ENCODE measurements around the gene ACSL5. TPM values are rescaled to one million over a fixed set of nuclear protein-coding genes. Genes with fewer than 3 reads are reported as not detected.

Gene ACSL5
- total and polyA plus RNA-seq, 9 donors, result 7.9 to 34.2 (median 20.6) TPM

DNA sequence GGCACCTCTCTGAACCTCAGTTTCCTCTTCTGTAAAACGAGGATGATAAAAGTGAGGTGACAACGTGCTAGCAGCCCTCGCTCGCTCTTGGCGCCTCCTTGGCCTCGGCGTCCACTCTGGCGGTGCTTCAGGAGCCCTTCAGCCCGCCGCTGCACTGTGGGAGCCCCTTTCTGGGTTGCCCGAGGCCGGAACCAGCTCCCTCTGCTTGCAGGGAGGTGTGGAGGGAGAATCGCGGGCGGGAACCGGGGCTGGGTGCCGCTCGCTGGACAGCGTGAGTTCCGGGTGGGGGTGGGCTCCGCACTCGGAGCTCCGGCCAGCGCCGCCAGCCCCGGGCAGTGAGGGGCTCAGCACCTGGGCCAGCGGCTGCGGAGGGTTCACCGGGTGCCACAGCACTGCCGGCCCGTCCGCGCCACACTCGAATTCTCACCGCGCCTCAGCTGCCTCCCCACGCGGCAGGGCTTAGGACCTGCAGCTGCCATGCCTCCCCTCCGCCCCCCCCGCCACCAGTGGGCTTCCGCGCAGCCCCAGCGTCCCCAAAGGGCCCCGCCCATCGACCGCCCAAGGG lies 24.3 kb upstream of the ACSL5 start:
- no peak for DNase-seq
- H3K27me3 ChIP-seq, result no peaks in the 10 kb centered on the region
- no peaks in the 10 kb centered on the region for H3K36me3 ChIP-seq
- H3K4me3 ChIP-seq, result no peak overlapping the region
- H3K27ac ChIP-seq, result no peak overlapping the region
- intact Hi-C loops (cut with DNase I), result no loop called here
- WGBS, 3 donors, result 86 to 94% (median 87%) methylated on average over 40 to 46 of the region's 46 CpGs
- TF ChIP-seq POLR2A (IDR thresholded peaks at IDR 0.05) (no peak), EP300 (IDR thresholded peaks at IDR 0.05) (no peak)
- TF ChIP-seq, protein P1, sequence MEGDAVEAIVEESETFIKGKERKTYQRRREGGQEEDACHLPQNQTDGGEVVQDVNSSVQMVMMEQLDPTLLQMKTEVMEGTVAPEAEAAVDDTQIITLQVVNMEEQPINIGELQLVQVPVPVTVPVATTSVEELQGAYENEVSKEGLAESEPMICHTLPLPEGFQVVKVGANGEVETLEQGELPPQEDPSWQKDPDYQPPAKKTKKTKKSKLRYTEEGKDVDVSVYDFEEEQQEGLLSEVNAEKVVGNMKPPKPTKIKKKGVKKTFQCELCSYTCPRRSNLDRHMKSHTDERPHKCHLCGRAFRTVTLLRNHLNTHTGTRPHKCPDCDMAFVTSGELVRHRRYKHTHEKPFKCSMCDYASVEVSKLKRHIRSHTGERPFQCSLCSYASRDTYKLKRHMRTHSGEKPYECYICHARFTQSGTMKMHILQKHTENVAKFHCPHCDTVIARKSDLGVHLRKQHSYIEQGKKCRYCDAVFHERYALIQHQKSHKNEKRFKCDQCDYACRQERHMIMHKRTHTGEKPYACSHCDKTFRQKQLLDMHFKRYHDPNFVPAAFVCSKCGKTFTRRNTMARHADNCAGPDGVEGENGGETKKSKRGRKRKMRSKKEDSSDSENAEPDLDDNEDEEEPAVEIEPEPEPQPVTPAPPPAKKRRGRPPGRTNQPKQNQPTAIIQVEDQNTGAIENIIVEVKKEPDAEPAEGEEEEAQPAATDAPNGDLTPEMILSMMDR (IDR thresholded peaks at IDR 0.05), result no peak
- no peaks in the 10 kb centered on the region for H3K9me3 ChIP-seq
- H3K4me1 ChIP-seq (ENCODE audit: insufficient read depth), result no peaks in the 10 kb centered on the region

DNA sequence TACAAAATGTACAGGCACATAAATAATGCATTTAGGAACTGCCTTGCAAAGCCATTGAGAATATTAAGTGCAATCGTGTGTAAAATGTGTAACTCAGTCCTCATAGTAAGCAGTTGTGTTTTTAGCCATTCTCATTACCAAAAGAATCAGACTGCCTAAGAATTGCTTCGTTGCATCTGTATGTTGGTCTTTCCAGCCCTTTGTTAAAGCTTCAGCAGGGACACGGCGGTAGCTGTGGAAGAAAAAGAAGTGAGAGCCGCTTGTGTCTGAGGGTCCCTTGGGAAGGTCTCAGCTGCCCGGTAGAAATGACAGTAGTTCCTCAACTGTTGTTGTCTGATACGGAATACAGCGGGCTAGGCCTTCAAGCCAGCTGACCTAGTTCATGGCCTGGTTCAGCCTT lies 22.8 kb upstream of the ACSL5 start:
- no peaks in the 10 kb centered on the region for H3K27me3 ChIP-seq

DNA sequence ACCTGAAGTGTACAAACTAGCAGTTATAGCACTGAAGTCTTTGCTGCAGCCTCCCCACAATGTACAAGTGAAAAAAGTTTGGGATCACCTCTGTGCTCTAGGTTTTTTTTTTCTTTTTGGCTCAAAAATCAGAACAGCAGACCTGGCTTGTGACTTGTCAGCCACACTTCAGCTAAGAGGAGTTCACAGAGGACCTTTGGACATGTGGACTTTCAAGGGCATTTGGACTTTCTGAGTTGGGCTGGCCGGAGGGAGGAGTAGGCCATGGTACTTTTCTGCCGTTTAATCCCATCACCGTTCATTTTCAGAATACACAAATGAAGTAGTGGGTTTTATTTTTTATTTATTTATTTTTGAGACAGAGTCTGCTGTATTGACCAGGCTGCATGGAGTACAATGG lies 21.9 kb upstream of the ACSL5 start:
- Histone ChIP-seq H3K4me3 (no peak overlapping the region), H3K27ac (no peak overlapping the region), H3K27me3 (no peaks in the 10 kb centered on the region), H3K4me1 (ENCODE audit: insufficient read depth) (no peaks in the 10 kb centered on the region), H3K9me3 (no peaks in the 10 kb centered on the region), H3K36me3 (no peaks in the 10 kb centered on the region)
- TF ChIP-seq POLR2A (IDR thresholded peaks at IDR 0.05), result no peak
- no peak for TF ChIP-seq EP300 (IDR thresholded peaks at IDR 0.05)
- TF ChIP-seq, protein P1 (IDR thresholded peaks at IDR 0.05), result no peak
- intact Hi-C loops (cut with DNase I), result no loop called here
- DNase-seq, result no peak
- WGBS, 3 donors, result 62 to 90% (median 69%) methylated on average over 3 of the region's 3 CpGs

More for the DNA sequence above, 22.8 kb upstream of the ACSL5 start:
- Histone ChIP-seq H3K4me1 (ENCODE audit: insufficient read depth) (no peaks in the 10 kb centered on the region), H3K36me3 (no peaks in the 10 kb centered on the region), H3K27ac (no peak overlapping the region), H3K9me3 (no peaks in the 10 kb centered on the region), H3K4me3 (no peak overlapping the region)
- intact Hi-C loops (cut with DNase I), result no loop called here
- WGBS, 3 donors, result 81 to 93% (median 93%) methylated on average over 8 of the region's 8 CpGs
- TF ChIP-seq, protein P1 (IDR thresholded peaks at IDR 0.05), result no peak
- TF ChIP-seq POLR2A (IDR thresholded peaks at IDR 0.05), result no peak
- TF ChIP-seq EP300 (IDR thresholded peaks at IDR 0.05), result no peak
- no peak for DNase-seq

DNA sequence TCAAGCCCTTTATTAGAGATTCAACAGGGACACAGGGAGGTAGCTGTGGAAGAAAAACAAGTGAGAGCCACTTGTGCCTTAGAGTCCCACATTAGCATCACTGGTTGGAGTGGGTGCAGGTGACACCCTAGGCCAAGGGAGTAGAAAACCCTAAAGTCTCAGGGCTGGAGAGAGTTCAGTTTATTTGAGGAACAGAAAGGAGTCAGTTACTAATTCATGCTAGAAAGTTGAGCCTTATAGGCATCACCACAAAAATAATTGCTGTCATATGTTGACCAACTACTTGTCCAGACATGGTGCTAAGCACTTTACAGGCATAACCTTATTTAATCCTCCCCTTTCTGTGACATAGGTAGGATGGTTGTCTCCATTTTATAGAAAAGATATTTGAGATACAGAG lies 20.9 kb upstream of the ACSL5 start:
- Histone ChIP-seq H3K4me3 (no peak overlapping the region), H3K36me3 (no peaks in the 10 kb centered on the region), H3K4me1 (ENCODE audit: insufficient read depth) (no peaks in the 10 kb centered on the region), H3K9me3 (no peaks in the 10 kb centered on the region), H3K27ac (no peak overlapping the region), H3K27me3 (no peaks in the 10 kb centered on the region)
- no peak for DNase-seq
- no peak for TF ChIP-seq POLR2A (IDR thresholded peaks at IDR 0.05)
- TF ChIP-seq, protein P1 (IDR thresholded peaks at IDR 0.05), result no peak
- TF ChIP-seq EP300 (IDR thresholded peaks at IDR 0.05), result no peak
- intact Hi-C loops (cut with DNase I), result no loop called here
